ENCODE measurements around the gene CFAP77.
"Not testable (repeated sequence)": the region's sequence is repeated elsewhere in the genome, so short reads cannot be mapped to it uniquely, and the experiment has no call there.

The CFAP77 gene

GRCh38 chr9:132409828-132410528 is at the start of gene CFAP77:
CFAP77 (plus strand) TSS chr9:132410211; CDS start chr9:132410272, 61 bp downstream.
- in situ Hi-C loops (cut with MboI; ENCODE audit: low sequenced_read_pairs) = no loop called here

DNA sequence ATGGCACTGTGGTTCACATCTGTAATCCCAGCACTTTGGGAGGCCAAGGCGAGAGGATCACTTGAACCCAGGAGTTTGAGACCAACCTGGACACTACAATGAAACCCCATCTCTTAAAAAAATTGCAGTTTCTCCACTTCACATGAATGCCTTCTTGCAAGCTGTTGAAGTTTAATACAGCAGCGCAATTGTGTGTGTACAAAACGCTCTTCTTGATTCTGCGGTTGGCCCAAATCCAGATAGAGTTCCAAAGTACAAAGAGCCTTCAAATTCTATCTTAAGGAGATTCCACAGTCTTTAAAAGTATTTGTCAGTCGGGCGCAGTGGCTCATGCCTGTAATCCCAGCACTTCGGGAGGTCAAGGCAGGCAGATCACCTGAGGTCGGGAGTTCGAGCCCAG is 45.9 kb upstream of the CFAP77 start:
- in situ Hi-C loops (cut with MboI; ENCODE audit: low sequenced_read_pairs) = no loop called here

- in situ Hi-C loops (cut with MboI; ENCODE audit: low sequenced_read_pairs) = no loop called here
Observed at GRCh38 chr9:132365986-132366385, 44.0 kb upstream of the CFAP77 start.

GRCh38 chr9:132366481-132366880 is 43.5 kb upstream of the CFAP77 start:
- in situ Hi-C loops (cut with MboI; ENCODE audit: low sequenced_read_pairs) = no loop called here

DNA sequence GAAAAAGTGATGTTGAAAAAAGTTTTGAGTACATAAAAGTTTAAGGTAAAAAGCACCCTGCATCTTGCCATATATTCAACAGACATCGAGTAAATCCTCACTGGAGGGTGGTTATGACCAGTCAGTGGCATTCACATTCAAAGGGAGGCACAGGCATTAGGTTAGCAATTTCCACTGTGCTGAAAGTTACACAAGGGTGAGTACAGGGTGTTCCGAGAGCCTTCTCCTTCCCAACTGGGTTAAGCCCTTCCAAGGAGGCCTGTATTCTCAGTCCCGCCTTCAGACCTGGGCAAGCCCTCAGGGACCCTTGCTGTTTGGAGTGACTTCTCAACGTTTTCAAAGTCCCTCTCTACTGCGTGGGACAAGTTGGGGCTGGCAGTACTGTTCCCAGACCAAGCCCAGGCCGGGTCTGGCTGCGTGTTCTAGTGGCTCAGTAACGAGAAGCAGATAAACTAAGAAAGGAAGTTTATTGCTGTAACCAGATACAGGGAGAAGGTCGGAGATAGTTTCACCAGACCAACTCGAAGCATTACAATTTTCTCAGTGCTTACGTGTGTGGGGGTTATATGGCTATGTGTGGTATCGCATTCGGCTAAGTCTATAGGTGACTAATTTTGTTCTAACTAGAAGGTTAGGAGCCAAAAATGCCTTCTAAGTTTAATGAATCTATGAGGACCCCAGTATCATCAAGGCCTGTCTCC is 42.2 kb upstream of the CFAP77 start:
- in situ Hi-C loops (cut with MboI; ENCODE audit: low sequenced_read_pairs) = no loop called here

- in situ Hi-C loops (cut with MboI; ENCODE audit: low sequenced_read_pairs) = no loop called here
Observed at GRCh38 chr9:132369421-132369820, 40.6 kb upstream of the CFAP77 start.

DNA sequence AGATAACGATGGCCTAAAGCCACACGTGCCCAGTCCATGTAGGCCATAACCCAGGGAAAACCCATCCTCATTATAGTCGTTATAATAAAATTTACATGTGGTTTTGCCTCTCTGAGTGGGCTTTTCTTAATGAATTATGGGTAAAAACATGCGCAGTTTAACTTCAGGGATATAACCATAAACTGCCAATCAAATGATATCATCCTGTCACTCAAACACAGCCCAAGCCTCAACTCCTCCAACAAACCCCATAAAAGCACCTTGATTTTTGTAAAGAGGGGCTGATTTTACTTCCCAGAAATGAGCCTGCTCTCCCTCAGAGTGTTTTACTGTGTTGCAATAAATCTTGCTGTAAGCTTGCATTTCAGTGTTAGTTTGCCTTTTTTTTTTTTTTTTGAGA is 39.4 kb upstream of the CFAP77 start:
- in situ Hi-C loops (cut with MboI; ENCODE audit: low sequenced_read_pairs) = no loop called here

GRCh38 chr9:132372177-132373095 is 37.6 kb upstream of the CFAP77 start:
- in situ Hi-C loops (cut with MboI; ENCODE audit: low sequenced_read_pairs) = no loop called here

- in situ Hi-C loops (cut with MboI; ENCODE audit: low sequenced_read_pairs) = not testable (repeated sequence)
Observed at GRCh38 chr9:132377769-132378168, 32.2 kb upstream of the CFAP77 start.

GRCh38 chr9:132378416-132378815 is 31.6 kb upstream of the CFAP77 start:
- in situ Hi-C loops (cut with MboI; ENCODE audit: low sequenced_read_pairs) = not testable (repeated sequence)

- in situ Hi-C loops (cut with MboI; ENCODE audit: low sequenced_read_pairs) = no loop called here
Observed at GRCh38 chr9:132381966-132382541, 28.0 kb upstream of the CFAP77 start.

- in situ Hi-C loops (cut with MboI; ENCODE audit: low sequenced_read_pairs) = no loop called here
Observed at GRCh38 chr9:132383462-132383883, 26.5 kb upstream of the CFAP77 start.

- in situ Hi-C loops (cut with MboI; ENCODE audit: low sequenced_read_pairs) = no loop called here
Observed at GRCh38 chr9:132384376-132384775, 25.6 kb upstream of the CFAP77 start.

DNA sequence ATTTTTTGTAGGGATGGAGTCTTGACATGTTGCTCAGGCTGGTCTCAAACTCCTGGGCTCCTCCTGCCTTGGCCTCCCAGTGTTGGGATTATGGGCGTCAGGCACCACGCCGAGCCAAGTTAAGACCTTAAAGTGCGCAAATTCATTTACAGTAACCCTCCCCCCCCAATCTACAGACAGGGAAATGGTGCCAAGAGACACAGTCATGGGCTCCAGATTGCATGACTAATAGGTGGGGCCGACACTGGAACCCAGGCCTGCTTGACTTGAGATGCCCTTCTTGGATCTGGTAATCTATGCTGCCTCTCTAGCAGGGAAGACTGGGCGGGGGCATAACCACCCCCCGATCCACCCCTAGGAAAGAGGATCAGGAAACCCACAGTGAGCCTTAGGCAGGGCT is 22.9 kb upstream of the CFAP77 start:
- in situ Hi-C loops (cut with MboI; ENCODE audit: low sequenced_read_pairs) = no loop called here

GRCh38 chr9:132390966-132391365 is 19.0 kb upstream of the CFAP77 start:
- in situ Hi-C loops (cut with MboI; ENCODE audit: low sequenced_read_pairs) = no loop called here

DNA sequence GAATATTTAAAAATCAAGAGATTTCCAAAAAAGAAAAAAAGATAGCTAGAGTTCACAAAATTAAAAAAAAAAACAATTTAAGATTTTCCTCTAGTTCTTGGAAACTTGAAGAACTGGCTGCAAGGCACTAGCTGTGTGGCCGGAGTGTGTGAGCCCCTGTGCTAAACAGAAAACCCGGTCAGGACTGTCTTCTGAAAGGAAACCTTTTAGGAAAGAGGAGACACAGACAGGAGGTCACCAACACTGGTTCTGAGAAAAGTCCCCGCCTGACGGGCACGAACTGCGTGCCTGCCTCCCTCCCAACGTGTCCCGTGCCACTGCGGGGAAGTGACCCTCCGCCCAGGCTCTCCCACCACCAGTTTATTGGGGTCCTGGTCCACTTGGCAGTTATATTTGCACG is 18.6 kb upstream of the CFAP77 start:
- in situ Hi-C loops (cut with MboI; ENCODE audit: low sequenced_read_pairs) = no loop called here

DNA sequence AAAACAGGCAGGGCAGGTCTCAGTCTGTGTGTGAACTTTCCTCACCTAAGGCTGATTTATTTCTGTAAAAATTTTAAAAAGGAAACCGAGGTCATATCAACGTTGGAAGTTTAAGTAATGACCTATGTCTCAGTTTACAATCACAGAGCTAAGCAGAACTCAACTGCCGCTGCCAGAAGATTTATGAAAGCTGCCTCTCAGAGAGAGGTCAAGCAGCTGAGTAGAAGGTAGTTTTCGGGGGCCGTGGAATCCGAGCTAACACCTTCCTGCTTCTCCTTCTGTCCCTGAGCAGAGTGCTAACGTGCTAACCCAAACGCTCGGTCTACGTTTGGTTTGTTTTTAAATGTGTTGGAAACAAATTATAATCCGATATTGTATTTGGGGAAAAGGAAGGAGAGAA is 14.5 kb upstream of the CFAP77 start:
- in situ Hi-C loops (cut with MboI; ENCODE audit: low sequenced_read_pairs) = no loop called here

DNA sequence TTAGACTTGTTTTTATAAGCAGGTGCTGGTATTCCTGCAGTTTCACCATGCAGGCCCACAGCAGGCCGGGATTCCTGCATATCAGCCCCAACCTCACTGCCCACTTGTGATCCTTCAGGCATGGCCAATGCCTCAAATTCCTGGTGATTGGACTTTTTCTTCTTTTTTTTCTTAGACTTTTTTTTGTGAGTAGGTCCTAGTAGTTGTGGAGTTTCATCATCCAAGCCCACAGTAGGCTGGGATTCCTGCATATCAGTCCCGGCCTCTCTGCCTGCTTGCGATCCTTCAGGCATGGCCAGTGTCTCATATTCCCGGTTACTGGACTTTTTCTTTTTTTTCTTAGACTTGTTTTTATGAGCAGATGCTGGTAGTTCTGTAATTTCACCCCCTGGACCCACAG is 8.2 kb upstream of the CFAP77 start:
- in situ Hi-C loops (cut with MboI; ENCODE audit: low sequenced_read_pairs) = no loop called here

GRCh38 chr9:132404228-132404881 is 5.7 kb upstream of the CFAP77 start:
- in situ Hi-C loops (cut with MboI; ENCODE audit: low sequenced_read_pairs) = no loop called here

DNA sequence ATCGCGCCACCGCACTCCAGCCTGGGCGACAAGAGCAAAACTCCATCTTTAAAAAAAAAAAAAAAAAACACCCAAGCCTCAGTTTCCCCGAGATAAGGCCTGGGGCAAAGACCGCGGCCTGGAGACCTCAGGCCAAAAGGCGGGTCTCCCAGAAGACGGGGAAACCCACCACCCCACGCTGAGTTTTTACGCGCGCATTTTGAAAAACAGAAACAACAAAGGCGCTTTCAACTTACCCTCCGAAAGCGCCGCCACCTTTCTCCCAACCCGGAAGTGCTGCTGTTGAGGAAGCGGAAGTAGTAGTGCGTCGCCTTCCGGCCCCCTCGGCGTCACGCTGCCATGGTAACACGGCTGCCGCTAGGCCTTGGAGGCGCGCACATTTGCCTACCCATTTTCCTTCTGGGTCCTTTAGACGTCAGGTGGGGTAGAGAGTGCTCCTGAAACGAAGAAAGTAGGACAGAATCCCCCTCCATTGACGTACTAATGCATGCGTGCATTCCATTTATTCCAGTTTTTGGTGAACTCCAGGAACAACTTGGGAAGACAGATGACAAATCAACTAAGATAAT is 3.4 kb upstream of the CFAP77 start, which contains the start of gene TTF1:
TSS of gene TTF1 (minus strand) at position 287 of the 569 bp plus-strand sequence. CDS start 4,019 bp downstream, outside the sequence.
- in situ Hi-C loops (cut with MboI; ENCODE audit: low sequenced_read_pairs) = no loop called here

Data from hTERT RPE-1 (cell line).